Measurements from ENCODE around the gene NCK2. TPM values are rescaled to one million over a fixed set of nuclear protein-coding genes. Genes with fewer than 3 reads are reported as not detected.
A peak's percentile ranks its signal among the peaks of the same experiment; 100 is the strongest.

The NCK2 gene
- total RNA-seq, 1 experiment from 2014 or later = 75.4 TPM

- no peak for TF ChIP-seq PRDM15 (CRISPR knock-in tag; IDR thresholded peaks at IDR 0.05)
Observed at GRCh38 chr2:105777506-105778055, 32.9 kb downstream of the NCK2 start (continued).

- H3K4me3 Mint-ChIP-seq = no peak overlapping the region
- no peak for ATAC-seq
- ChIA-PET POLR2A (interaction anchor here (0.6 kb wide), 1 partner anchor 9 kb away, joined by 3 read pairs; no protein-coding TSS in a partner anchor), CTCF (interaction anchor here (0.7 to 2.5 kb wide), 2 partner anchors 16 to 32 kb away, joined by 5 to 8 read pairs; no protein-coding TSS in a partner anchor)
- DNase-seq (ENCODE audit: low spot score) = no peak
- H3K4me1 Mint-ChIP-seq = peaks cover 84% of the 10 kb centered on the region
- TF ChIP-seq ATF6 (CRISPR knock-in tag; IDR thresholded peaks at IDR 0.05) (no peak), USF2 (CRISPR knock-in tag; IDR thresholded peaks at IDR 0.05) (no peak), FOXK1 (CRISPR knock-in tag; IDR thresholded peaks at IDR 0.05) (no peak), MAX (CRISPR knock-in tag; IDR thresholded peaks at IDR 0.05) (no peak), GABPB1 (CRISPR knock-in tag; IDR thresholded peaks at IDR 0.05) (no peak), GRHL2 (CRISPR knock-in tag; IDR thresholded peaks at IDR 0.05; ENCODE audit: insufficient replicate concordance, severe bottlenecking) (no peak), SP1 (CRISPR knock-in tag; conservative IDR thresholded peaks at IDR 0.05) (no peak), SOX15 (CRISPR knock-in tag; IDR thresholded peaks at IDR 0.05) (no peak), E2F1 (CRISPR knock-in tag; IDR thresholded peaks at IDR 0.05) (no peak), ZNF423 (CRISPR knock-in tag; IDR thresholded peaks at IDR 0.05) (no peak), NR2C2 (CRISPR knock-in tag; IDR thresholded peaks at IDR 0.05) (no peak)
- no peaks in the 10 kb centered on the region; the same call in 1 of the 2 replicates for H3K9me3 Mint-ChIP-seq
- no peaks in the 10 kb centered on the region for H3K27me3 Mint-ChIP-seq (ENCODE audit: low read depth)
- H3K36me3 Mint-ChIP-seq = peaks cover 6% of the 10 kb centered on the region; the same call in 1 of the 2 replicates
- peak overlapping the region; percentile 48; the same call in 1 of the 2 replicates for H3K27ac Mint-ChIP-seq
Observed at GRCh38 chr2:105778080-105778607, 33.4 kb downstream of the NCK2 start.

- ATAC-seq = peak; percentile 38; the same call in 1 of the 2 replicates
- Mint-ChIP-seq H3K4me3 (no peak overlapping the region), H3K9me3 (no peaks in the 10 kb centered on the region; the same call in 1 of the 2 replicates), H3K36me3 (peaks cover 6% of the 10 kb centered on the region; the same call in 1 of the 2 replicates), H3K4me1 (peaks cover 80% of the 10 kb centered on the region), H3K27me3 (ENCODE audit: low read depth) (no peaks in the 10 kb centered on the region), H3K27ac (peak overlapping the region; percentile 78; the same call in 1 of the 2 replicates)
- no peak for TF ChIP-seq CREM (CRISPR knock-in tag; IDR thresholded peaks at IDR 0.05)
- 0 out of 2 replicates have a peak, but pooled peaks have one; percentile 26 for TF ChIP-seq ZNF317 (CRISPR knock-in tag; IDR thresholded peaks at IDR 0.05; ENCODE audit: borderline replicate concordance, low read depth)
- TF ChIP-seq TP53 (CRISPR knock-in tag; IDR thresholded peaks at IDR 0.05) = no peak
- ChIA-PET CTCF (interaction anchor here (1.2 to 2.5 kb wide), 2 partner anchors 17 to 32 kb away, joined by 3 to 8 read pairs; no protein-coding TSS in a partner anchor), POLR2A (no interaction called here)
- no peak for DNase-seq (ENCODE audit: low spot score)
Observed at GRCh38 chr2:105779394-105779793, 34.7 kb downstream of the NCK2 start.

Measured in WTC11 (cell line).